Breast epithelium (tissue), 3 donors: ENCODE measurements around the gene TM7SF2.

Experiments used
- POLR2A ChIP-seq: fragments of 450-650 bp; IDR thresholded peaks from one replicate; pipeline ENCODE4 v1.6.1; 2016; ENCODE audit warnings: antibody characterized with exemption, mild to moderate bottlenecking, moderate library complexity
- TF ChIP-seq, protein P1 (sequence below), 3 donors: fragments of 450-650 bp; IDR thresholded peaks; one replicate each; pipeline ENCODE4 v1.5.1; 2016 to 2017; ENCODE audit warnings: antibody characterized with exemption in 3 of 3, mild to moderate bottlenecking in 3 of 3, moderate library complexity in 3 of 3

- TF ChIP-seq, protein P1, sequence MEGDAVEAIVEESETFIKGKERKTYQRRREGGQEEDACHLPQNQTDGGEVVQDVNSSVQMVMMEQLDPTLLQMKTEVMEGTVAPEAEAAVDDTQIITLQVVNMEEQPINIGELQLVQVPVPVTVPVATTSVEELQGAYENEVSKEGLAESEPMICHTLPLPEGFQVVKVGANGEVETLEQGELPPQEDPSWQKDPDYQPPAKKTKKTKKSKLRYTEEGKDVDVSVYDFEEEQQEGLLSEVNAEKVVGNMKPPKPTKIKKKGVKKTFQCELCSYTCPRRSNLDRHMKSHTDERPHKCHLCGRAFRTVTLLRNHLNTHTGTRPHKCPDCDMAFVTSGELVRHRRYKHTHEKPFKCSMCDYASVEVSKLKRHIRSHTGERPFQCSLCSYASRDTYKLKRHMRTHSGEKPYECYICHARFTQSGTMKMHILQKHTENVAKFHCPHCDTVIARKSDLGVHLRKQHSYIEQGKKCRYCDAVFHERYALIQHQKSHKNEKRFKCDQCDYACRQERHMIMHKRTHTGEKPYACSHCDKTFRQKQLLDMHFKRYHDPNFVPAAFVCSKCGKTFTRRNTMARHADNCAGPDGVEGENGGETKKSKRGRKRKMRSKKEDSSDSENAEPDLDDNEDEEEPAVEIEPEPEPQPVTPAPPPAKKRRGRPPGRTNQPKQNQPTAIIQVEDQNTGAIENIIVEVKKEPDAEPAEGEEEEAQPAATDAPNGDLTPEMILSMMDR (IDR thresholded peaks at IDR 0.05): no peak
- no peak for TF ChIP-seq POLR2A
These were observed 421 bp upstream of the TM7SF2 start for GRCh38 chr11:65111159-65111743.
